ENCODE results near the gene CFAP43. TPM values are rescaled to one million over a fixed set of nuclear protein-coding genes. Genes with fewer than 3 reads are reported as not detected.

Gene CFAP43
- total and polyA plus RNA-seq, 10 of the 15 experiments (the other 5 are each of a cell fraction or from before 2014, with no cell fraction given), result 0.06 to 0.14 (median 0.10) TPM; not detected in 5

GRCh38 chr10:104254493-104255310, 22.5 kb upstream of the CFAP43 start, which contains the start of gene GSTO1 (continued):
- TF ChIP-seq MXI1 (IDR thresholded peaks at IDR 0.05; ENCODE audit: low read depth, low read length) (no peak), ATF7 (IDR thresholded peaks at IDR 0.05; ENCODE audit: low read depth) (no peak), LARP7 (IDR thresholded peaks at IDR 0.05) (no peak; the same call in 1 of the 2 replicates), MYB (IDR thresholded peaks at IDR 0.05; ENCODE audit: borderline replicate concordance, low read depth, low read length) (no peak), ETV6 (conservative IDR thresholded peaks at IDR 0.05 in 1 of 2, IDR thresholded peaks at IDR 0.05 in 1 of 2; ENCODE audit: borderline replicate concordance in 1 of 2, low read depth in 1 of 2) (peak in 1 of 2 experiments; percentile 50; a peak in 1 of 4 replicates), ASH2L (IDR thresholded peaks at IDR 0.05; ENCODE audit: borderline replicate concordance, low read depth) (0 out of 2 replicates have a peak, but pooled peaks have one; percentile 21), ZNF274 (IDR thresholded peaks at IDR 0.05; ENCODE audit: insufficient read depth, insufficient read length) (no peak), NFYA (IDR thresholded peaks at IDR 0.05; ENCODE audit: borderline replicate concordance, low read depth, low read length) (no peak), IRF3 (IDR thresholded peaks at IDR 0.05) (no peak), REST (IDR thresholded peaks at IDR 0.05; ENCODE audit: low read depth, low read length) (no peak), MEF2B (IDR thresholded peaks at IDR 0.05; ENCODE audit: partially characterized antibody, poor library complexity, severe bottlenecking) (peak; percentile 29), SKIL (IDR thresholded peaks at IDR 0.05; ENCODE audit: low read depth, poor library complexity, severe bottlenecking) (no peak), E2F4 (IDR thresholded peaks at IDR 0.05; ENCODE audit: low read depth, low read length) (peak; percentile 21; the same call in 1 of the 2 replicates), ZNF207 (IDR thresholded peaks at IDR 0.05; ENCODE audit: borderline replicate concordance) (no peak), IKZF2 (IDR thresholded peaks at IDR 0.05) (peak; percentile 69 to 72), ZNF592 (IDR thresholded peaks at IDR 0.05) (no peak)

Measured in GM12878 (cell line).